DMS 273 treated with DMSO at 0.1 percent for 48 hours (cell line): ENCODE data around the gene PCDH19.
"Not testable (repeated sequence)": the region's sequence is repeated elsewhere in the genome, so short reads cannot be mapped to it uniquely, and the experiment has no call there.

Experiments
- DNase-seq: peaks from one replicate; lab custom pipeline; 2025; lab: John Stamatoyannopoulos, UW

Gene PCDH19, protein sequence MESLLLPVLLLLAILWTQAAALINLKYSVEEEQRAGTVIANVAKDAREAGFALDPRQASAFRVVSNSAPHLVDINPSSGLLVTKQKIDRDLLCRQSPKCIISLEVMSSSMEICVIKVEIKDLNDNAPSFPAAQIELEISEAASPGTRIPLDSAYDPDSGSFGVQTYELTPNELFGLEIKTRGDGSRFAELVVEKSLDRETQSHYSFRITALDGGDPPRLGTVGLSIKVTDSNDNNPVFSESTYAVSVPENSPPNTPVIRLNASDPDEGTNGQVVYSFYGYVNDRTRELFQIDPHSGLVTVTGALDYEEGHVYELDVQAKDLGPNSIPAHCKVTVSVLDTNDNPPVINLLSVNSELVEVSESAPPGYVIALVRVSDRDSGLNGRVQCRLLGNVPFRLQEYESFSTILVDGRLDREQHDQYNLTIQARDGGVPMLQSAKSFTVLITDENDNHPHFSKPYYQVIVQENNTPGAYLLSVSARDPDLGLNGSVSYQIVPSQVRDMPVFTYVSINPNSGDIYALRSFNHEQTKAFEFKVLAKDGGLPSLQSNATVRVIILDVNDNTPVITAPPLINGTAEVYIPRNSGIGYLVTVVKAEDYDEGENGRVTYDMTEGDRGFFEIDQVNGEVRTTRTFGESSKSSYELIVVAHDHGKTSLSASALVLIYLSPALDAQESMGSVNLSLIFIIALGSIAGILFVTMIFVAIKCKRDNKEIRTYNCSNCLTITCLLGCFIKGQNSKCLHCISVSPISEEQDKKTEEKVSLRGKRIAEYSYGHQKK (N-terminal part only)

DNA sequence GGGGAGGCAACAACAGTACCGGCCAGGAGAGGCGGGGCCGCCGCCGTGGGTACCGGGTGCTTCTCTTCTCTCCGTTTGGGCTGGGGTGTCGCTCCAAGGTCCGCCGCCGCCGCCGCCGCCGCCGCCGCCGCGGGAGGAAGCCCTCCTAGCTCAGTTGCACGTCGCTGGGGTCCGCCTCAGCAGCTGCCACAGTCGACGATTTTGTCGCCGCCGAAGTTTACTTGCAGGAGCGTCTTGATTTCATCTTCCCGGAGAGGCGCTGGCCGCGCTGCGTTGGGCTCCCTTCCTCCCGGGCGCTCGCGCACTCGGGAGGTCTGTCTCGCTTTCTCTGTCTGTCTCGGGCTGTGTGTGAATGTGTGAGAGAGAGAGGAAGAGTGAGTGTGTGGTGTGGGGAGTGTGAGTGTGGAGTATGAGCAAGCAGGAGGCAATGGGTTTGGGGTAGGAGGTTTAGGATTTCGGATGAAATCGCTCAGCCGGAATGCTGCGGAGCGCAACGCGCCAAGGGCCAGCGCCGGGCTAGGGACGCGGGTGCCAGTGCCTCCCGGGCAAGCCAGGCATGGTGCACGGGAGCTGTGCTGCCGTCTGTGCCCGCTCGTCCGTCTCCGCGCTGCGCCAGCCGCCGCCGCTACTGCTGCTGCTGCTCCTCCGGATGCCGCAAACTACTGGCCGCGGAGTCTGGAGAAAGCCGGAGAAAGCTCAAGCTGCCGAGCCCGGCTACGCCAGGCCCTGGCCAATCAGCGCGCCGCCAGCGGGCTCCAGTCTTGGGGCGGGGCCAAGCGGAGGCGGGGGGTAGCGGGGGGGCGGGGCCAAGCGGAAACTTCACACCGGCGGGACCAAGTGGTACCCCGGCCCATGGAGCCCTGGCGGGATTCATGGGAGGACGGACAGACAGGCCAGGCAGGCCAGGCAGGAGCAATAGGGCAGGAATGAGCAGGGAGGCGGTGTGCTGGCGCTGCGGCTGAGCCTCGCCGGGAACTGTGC is at the start of gene PCDH19:
PCDH19 (minus strand) TSS at position 664 of the 981 bp plus-strand sequence. CDS start 1,676 bp downstream, outside the sequence.
- peak; percentile 48 for DNase-seq

DNA sequence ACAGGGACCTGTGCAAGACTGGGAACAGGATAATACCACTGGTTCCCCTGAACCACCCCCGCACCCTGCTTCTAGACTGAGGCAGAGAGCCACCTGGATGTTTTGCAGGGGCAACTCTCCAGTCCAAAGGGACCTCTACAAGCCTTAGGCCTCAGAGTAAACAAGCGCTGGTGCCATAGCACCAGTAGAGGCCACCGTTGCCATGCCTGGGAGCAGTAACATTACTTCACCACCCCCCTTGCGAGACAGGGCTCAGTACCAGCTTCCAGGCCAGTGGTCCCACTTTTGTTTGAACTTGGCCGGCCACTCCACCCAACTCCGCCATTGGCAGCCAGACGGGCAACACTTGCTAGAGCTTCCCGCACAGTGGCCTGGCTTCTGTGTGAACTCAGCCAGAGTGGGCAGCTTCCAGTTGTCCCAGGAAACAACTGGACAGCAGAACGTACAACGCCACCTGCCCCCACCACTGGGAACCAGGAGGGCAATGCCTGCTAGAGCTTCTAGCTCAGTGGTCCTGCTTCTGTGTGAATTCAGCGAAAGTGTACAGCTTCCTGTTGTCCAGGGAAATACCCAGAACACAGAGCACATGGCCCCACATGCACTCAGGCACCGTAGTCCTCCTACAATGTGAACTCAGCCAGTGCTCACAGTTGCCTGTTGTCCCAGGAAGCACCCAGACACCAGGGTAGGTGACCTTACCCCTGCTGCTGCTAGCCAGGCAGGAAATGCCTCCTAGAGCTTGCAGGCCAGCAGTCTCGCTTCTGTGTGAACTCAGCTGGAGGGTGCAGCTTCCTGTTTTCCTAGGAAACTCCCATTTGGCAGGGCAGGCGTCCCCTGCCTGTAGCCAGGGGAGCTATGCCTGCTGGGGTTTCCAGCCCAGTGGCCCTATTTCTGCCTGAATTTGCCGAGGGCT is 39.9 kb upstream of the PCDH19 start:
- DNase-seq: no peak

DNA sequence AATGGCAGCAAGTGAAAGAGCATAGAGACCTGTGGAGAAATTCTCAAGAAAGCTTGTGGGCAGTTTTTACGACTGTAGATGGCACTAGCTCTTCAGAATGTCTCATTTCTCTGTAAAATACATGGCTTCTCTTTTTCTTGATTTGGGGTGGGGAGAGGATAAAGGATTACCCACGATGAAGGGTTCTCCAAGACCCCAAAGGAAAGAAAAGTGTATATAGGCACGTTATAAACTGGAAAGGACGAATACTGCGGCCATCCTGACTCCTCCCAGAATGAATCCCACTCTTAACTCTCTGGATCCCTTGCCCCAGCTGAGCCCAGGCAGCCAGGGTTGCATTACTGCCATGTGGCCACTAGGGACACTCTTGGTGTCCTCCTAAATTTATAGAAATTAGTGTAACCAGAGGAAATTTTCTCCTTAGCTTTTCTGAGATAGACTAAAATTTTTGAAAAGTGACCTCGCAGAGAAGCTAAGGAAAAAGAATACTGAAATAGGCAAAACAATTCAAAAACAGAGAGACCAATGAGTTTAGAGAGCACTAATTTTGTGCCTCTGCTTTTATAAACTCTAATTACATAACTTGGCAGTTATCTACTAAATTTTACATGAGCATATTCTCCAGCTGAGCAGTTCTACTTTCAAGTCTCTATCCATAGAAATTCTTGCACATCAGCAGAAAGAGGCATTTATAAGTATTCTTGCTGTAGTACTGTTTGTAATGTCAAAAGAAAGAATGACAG is 37.8 kb upstream of the PCDH19 start:
- peak; percentile 52 for DNase-seq

DNA sequence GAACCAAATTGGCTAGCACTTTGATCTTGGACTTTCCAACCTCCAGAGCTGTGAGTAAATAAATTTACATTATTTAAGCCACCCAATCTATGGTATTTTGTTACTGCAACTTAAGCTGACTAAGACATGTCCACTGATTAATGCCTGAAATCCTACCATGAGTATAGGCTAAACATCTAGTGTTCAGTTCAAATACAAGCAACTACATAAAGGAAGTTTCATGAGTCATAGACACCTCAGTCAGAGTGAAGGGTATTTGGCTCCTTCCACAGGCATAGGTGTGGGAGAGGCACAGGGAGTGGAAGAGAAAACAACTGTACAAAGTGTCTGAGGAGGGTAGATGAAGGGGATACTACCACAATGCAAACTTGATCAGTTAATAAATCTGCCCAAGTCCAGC is 35.5 kb upstream of the PCDH19 start:
- no peak for DNase-seq

DNA sequence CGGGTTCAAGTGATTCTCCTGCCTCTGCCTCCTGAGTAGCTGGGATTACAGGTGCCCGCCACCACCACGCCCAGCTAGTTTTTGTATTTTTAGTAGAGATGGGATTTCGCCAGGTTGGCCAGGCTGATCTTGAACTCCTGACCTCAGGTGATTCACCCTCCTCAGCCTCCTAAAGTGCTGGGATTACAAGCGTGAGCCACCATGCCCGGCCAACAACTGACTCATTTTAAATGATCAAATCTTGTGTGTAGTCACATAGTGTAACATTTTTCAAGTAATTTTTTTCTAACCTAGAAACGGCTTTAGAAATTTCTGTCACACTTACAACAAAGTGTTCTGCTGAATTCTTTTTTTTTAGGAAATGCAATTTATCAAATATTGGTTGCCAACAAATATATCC is 31.2 kb upstream of the PCDH19 start:
- not testable (repeated sequence) for DNase-seq

DNA sequence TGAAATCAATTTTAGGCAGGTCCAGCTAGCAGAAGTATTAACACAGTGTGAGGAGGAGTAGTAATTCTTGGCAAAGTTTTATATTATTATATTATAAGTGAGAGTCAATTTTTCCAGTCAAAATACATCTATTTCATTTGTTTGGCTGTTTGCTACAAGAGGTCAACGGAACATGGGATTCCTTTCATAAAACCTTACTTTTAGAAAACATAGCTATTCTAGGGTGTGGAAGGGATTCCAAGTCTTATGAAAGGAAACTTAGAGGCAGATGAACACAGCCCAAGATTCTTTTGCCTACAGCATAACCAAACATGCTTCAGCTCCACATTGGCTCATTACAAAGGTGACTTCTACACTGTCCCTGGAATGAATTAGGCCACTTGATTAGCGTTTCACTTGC is 29.9 kb upstream of the PCDH19 start:
- DNase-seq: no peak

DNA sequence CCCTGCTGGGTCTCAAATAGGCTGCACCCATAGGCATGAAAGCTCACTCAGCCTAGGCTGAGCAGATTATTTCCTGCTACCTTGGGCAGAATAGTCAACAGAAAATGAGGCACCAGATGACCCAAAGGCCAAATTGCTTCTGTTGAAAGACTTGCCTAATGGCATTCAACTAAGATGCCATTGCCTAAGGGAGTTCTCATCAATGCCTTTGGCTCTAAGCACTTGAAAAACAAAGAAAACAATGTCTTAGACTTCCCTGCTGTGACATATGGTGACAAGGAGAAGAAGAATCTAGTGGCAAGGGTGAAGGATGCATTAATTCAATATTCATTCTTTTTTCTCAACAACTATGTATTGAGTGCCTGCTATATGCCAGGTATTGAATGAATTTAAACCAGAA is 25.7 kb upstream of the PCDH19 start:
- DNase-seq: no peak

DNA sequence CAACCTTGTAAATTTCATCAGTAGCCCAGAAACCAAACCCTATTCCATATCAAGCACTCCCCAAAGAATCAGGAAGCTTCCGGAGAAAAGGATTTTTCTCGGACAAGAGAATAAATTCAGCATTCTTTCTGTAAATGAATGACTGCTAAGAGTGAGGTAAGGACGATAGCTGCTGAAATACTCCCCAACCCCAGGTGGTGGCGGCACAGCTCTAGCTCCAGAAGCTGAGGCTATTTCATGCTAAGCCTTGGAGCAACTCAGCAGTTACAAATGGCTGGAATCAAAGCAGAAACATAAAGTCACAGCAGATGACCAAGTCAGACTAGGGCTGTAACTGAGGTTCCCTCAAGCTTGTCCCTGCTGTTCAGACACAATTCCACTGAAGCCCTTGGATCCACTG is 13.9 kb upstream of the PCDH19 start:
- no peak for DNase-seq

DNA sequence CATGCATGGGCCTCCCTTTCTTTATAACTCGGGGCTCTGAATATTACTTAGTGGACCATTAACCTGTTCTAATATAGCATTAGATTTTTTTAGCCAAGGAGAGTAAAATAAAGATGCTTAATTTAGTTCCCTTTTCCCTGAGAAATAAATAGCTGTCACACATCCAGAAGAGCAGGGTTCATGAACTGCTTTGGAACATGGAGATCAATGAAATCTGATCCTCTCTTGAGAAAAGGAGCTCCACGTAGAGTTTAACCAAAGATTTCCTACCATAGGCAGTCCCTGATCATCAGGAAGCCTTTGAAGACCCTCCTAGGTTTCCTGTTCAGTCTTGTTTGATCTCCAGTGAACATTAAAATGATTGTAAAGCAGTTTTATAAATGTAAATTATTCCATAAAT is 8.5 kb upstream of the PCDH19 start:
- no peak for DNase-seq

DNA sequence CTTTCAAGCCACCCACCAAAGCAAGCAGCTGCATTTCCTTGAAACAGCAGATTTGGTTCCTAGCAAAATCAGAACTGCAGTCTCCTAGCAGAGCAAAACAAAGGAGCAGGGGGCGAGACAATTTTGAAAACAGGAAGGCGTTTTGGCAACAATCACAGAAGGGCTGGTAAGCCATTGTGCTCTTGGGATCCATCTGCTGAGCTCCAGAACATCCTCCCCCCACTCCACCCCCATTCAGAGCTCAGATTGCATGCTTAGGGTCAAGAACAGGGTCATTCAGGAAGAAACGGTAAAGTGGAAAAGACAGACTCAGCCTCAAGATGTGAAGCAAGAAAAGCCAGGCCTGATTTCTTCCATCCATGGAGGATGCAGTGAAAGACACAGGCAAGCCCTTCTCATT is 7.6 kb upstream of the PCDH19 start:
- no peak for DNase-seq

DNA sequence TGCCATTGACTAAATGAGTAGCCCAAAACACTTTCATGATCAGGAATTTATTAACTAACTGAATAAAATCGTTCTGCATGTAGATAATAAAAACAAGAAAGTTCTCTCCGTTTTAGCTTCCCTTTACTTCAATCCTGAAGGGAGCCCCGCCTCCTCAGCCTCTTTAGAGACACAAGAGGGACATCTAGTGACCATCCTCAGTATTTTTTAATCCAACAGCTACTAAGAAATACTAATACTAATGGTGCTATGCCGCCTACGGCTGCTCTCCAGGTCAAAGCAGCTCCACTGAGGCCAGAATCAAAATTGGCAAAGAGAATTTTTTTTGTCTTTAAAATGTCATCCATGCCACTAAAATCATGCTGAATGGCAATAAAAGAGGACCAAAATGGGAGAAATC is 3.2 kb upstream of the PCDH19 start:
- DNase-seq: peak; percentile 56

DNA sequence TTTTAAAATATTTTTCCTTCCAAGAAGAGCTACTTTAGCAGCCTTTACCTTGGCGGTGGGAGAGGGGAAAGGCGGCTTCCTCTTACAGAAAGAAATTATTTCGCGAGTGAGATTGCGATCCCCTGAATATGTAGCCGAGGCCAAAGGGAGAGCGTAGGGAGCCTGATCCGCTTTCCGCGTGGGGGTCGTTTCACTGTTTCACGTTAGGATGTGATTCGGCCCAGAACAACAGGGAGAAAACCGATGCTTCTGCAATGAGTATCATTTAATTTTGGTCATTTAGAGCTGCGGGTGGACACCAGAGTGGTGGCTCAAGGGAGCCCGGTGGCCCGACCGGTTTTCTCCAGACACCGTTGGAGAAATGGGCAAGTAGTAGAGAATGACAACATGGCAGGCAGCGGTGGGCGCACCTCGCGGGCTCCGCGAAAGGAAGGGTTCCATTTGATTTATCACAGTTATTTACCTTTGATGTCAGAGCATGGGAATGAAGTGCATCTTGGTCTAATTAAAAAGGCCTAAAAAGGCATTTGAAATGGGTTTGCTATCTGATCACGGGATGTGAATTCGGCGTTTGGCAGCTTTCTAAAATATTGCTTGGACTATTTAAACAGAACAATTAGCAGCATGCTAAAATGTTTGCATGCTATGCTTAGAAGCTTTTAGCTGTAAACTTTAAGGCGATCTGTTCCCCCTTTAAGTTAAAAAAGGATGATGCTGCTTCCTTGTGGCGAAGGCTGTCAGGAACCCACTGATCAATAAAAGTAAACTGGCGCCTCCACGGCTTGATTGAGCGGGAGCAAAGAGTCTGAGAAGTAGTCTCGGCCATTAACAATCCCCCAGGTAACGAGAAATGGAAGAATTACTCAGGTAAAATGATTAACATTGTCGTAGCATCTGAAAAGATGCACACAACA is 2.0 kb upstream of the PCDH19 start:
- no peak for DNase-seq

DNA sequence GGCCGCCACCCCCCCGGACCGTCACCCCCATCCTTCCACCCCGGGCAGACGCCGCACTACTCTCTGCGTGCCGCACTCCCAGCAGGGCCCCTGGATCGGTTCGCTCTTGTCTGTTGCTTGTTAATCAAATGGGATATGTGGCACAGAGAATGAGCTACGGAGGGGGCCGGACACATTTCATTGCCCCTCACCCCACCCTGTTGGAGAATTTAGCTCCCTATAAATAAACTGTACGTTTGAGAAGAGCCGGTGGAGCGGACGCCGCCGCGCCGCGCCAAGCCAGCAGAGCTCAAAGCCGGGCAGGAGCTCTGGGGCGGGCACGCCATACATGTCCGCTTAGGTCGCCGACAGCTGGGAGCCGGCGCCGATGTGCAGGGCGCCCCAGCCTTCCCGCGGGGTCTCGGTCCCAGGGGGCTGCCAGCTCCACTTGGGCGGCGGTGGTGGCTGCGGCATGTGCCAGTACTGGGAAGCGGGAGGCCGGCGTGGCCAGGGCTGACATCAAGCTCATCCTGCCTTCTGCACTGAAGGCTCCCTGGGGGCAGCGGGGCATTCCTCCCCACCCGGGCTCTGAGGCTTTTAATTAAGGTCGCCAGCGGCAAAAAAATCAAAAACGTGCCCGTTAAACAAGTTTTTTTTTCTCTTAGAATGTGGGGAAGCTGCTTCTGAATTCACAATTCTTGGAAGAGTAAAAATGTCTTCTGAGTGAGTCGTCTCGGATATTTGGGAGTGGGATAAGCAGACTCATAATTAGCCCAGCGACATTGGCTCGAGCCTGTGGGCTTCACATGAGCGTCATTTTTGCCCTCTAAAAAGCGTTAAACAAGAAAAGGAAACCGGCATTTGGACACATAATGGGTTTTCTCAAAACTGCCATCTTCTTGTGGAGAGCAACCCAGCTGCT is 1.1 kb upstream of the PCDH19 start:
- peak; percentile 8 for DNase-seq

DNA sequence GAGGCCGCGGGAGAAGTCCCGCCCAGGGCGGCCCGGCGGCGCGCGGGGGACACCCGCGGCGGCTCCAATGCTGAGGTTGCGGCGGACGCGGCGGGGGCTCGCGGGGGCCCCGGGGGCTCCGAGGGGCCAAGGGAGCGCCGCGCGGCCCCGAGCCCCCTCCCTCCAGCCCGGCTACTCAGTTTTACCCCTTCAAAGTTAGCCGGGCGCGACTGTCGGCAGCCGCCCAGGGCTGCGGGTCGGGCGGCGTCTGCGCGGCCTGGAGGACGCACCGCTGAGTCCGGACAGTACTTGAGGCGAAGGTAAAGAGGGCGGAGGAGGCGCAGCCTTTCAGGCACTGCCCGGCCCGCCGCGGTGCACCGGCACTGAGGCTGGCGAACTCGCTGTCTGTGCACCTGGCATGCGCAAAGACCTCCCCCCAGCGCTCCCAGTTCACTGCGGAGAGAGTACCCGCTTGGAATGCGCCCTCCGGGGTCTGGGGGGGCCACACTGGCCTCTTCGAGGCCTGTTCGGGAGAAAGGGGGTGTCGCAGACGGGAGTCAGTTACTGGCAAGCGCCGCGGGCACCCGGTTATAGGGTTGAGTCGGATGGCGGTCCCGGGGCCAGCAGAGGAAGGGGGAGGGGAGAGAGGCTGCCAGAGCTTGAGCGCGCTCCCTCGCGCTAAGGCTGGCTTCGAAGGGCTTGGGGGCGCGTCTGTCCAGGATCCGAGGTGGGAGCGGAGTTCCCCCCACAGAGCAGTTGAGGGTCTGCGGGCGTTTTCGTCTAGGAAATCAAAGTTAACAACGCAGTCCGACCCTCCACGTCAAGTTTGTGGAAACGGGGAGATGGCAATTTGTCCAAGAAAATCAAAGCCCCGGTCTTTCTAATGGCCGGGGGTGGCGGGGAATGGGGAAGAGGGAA is 1.1 kb downstream of the PCDH19 start:
- no peak for DNase-seq

DNA sequence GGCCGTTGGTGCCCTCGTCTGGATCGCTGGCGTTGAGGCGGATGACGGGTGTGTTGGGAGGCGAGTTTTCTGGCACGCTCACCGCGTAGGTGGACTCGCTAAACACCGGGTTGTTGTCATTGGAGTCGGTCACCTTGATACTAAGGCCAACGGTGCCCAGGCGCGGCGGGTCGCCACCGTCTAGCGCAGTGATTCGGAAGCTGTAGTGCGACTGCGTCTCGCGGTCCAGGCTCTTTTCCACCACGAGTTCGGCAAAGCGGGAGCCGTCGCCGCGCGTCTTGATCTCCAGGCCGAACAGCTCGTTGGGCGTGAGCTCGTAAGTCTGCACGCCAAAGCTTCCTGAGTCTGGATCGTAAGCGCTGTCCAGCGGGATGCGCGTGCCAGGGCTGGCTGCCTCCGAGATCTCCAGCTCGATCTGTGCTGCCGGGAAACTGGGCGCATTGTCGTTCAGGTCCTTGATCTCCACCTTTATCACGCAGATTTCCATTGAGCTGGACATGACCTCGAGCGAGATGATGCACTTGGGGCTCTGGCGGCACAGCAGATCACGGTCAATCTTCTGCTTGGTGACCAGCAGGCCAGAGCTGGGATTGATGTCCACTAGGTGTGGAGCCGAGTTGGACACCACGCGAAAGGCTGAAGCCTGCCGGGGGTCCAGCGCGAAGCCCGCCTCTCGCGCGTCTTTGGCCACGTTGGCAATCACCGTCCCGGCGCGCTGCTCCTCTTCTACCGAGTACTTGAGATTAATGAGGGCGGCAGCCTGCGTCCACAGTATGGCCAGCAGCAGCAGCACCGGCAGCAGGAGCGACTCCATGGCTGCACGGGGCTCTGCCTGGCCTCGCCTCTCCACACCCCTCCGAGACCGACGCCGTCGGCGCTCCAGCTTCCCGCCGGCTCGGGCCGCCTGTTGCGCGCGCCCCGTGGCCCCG is 2.0 kb downstream of the PCDH19 start:
- no peak for DNase-seq
